HEK293 (cell line): Measurements from ENCODE around the gene RPS27A.

Experiments
- CTCF ChIA-PET: fragments of 350-600 bp; formaldehyde crosslinking; extraction: SDS; loops from one replicate; lab custom pipeline; 2021; ENCODE audit warnings: antibody characterized with exemption; lab: Yijun Ruan, JAX
- POLR2A ChIA-PET: fragments of 300-600 bp; formaldehyde crosslinking; extraction: SDS; loops from one replicate; lab custom pipeline; 2020; ENCODE audit warnings: antibody characterized with exemption, inconsistent platforms; lab: Yijun Ruan, JAX
- H3K27ac ChIP-seq: fragments of 200-500 bp; sonication (Bioruptor generic); 2 replicates; pipeline ENCODE4 v1.5.1; 2014; ENCODE audit warnings: low read depth, low read length, control low read depth, inconsistent platforms; ENCODE audit errors: extremely low read depth
- H3K36me3 ChIP-seq, 2 experiments: fragments of 200-500 bp in 1 of 2; sonication (Bioruptor generic) in 1 of 2; 1 replicate in 1 of 2; 2 replicates in 1 of 2; pipeline ENCODE4 v1.5.1; 2014 to 2017; ENCODE audit warnings: inconsistent platforms in 2 of 2, low read length in 2 of 2; ENCODE audit not compliant: control insufficient read depth in 2 of 2, insufficient read depth in 1 of 2
- H3K4me1 ChIP-seq: fragments of 200-500 bp; sonication (Bioruptor generic); 2 replicates; pipeline ENCODE4 v1.5.1; 2014; ENCODE audit warnings: mild to moderate bottlenecking, low read length, inconsistent platforms; ENCODE audit not compliant: control insufficient read depth, insufficient read depth
- H3K4me3 ChIP-seq: 2 replicates; pipeline ENCODE4 v1.5.1; 2011; ENCODE audit warnings: low read depth, mild to moderate bottlenecking, control low read depth, low read length, moderate library complexity
- H3K9me3 ChIP-seq: fragments of 200-500 bp; sonication (Bioruptor generic); 2 replicates; pipeline ENCODE4 v1.5.1; 2014; ENCODE audit warnings: low read depth, low read length, inconsistent platforms; ENCODE audit not compliant: control insufficient read depth, insufficient read depth
- GLI2 ChIP-seq: fragments of 450-650 bp; formaldehyde crosslinking; IDR thresholded peaks from 2 replicates; pipeline ENCODE4; 2017; ENCODE audit warnings: missing biosample characterization, missing genetic modification characterization, low read depth, borderline replicate concordance
- GLI4 ChIP-seq: fragments of 450-650 bp; formaldehyde crosslinking; IDR thresholded peaks from 2 replicates; pipeline ENCODE4 v1.5.1; 2016; ENCODE audit warnings: missing biosample characterization, missing genetic modification characterization
- HOXD13 ChIP-seq: sonication (generic); formaldehyde crosslinking; IDR thresholded peaks from 2 replicates; pipeline ENCODE4 v1.8.0; 2022; ENCODE audit warnings: missing genetic modification reagents, borderline replicate concordance
- KLF17 ChIP-seq: fragments of 450-650 bp; formaldehyde crosslinking; IDR thresholded peaks from 2 replicates; pipeline ENCODE4 v1.5.1; 2016; ENCODE audit warnings: missing biosample characterization, missing genetic modification characterization
- SP2 ChIP-seq: fragments of 450-650 bp; formaldehyde crosslinking; IDR thresholded peaks from 2 replicates; pipeline ENCODE4 v1.5.1; 2016; ENCODE audit warnings: missing biosample characterization, missing genetic modification characterization
- TRIM28 ChIP-seq: IDR thresholded peaks from 2 replicates; pipeline ENCODE4 v1.6.1; 2011; ENCODE audit warnings: low read length, control low read depth, borderline replicate concordance
- ZBTB8A ChIP-seq: fragments of 450-650 bp; formaldehyde crosslinking; IDR thresholded peaks from 2 replicates; pipeline ENCODE4 v1.5.1; 2016; ENCODE audit warnings: missing biosample characterization, missing genetic modification characterization
- ZFP37 ChIP-seq: fragments of 450-650 bp; formaldehyde crosslinking; IDR thresholded peaks from 2 replicates; pipeline ENCODE4 v1.5.1; 2016; ENCODE audit warnings: missing biosample characterization, missing genetic modification characterization
- ZIC2 ChIP-seq: fragments of 450-650 bp; formaldehyde crosslinking; IDR thresholded peaks from 2 replicates; pipeline ENCODE4 v1.5.1; 2016; ENCODE audit warnings: missing biosample characterization, missing genetic modification characterization
- ZNF133 ChIP-seq: fragments of 450-650 bp; formaldehyde crosslinking; IDR thresholded peaks from 2 replicates; pipeline ENCODE4 v1.5.1; 2016; ENCODE audit warnings: missing biosample characterization, missing genetic modification characterization
- ZNF146 ChIP-seq: fragments of 450-650 bp; formaldehyde crosslinking; IDR thresholded peaks from 2 replicates; pipeline ENCODE4 v1.5.1; 2016; ENCODE audit warnings: missing biosample characterization, missing genetic modification characterization
- ZNF157 ChIP-seq: fragments of 450-650 bp; formaldehyde crosslinking; IDR thresholded peaks from 2 replicates; pipeline ENCODE4 v1.5.1; 2016; ENCODE audit warnings: missing biosample characterization, missing genetic modification characterization
- ZNF175 ChIP-seq: fragments of 450-650 bp; formaldehyde crosslinking; IDR thresholded peaks from 2 replicates; pipeline ENCODE4 v1.5.1; 2016; ENCODE audit warnings: missing biosample characterization, missing genetic modification characterization
- ZNF19 ChIP-seq: fragments of 450-650 bp; formaldehyde crosslinking; IDR thresholded peaks from 2 replicates; pipeline ENCODE4; 2016; ENCODE audit warnings: missing biosample characterization, missing genetic modification characterization, low read depth
- ZNF214 ChIP-seq: fragments of 450-650 bp; formaldehyde crosslinking; IDR thresholded peaks from 2 replicates; pipeline ENCODE4 v1.5.1; 2017; ENCODE audit warnings: missing biosample characterization, mild to moderate bottlenecking, missing genetic modification characterization, borderline replicate concordance
- ZNF239 ChIP-seq: fragments of 450-650 bp; formaldehyde crosslinking; IDR thresholded peaks from 2 replicates; pipeline ENCODE4 v1.5.1; 2016; ENCODE audit warnings: missing biosample characterization, missing genetic modification characterization
- ZNF248 ChIP-seq: fragments of 450-650 bp; formaldehyde crosslinking; IDR thresholded peaks from 2 replicates; pipeline ENCODE4 v1.5.1; 2017; ENCODE audit warnings: missing biosample characterization, missing genetic modification characterization
- ZNF324 ChIP-seq: fragments of 450-650 bp; formaldehyde crosslinking; IDR thresholded peaks from 2 replicates; pipeline ENCODE4 v1.5.1; 2016; ENCODE audit warnings: missing biosample characterization, missing genetic modification characterization
- ZNF423 ChIP-seq: fragments of 450-650 bp; formaldehyde crosslinking; IDR thresholded peaks from 2 replicates; pipeline ENCODE4 v1.5.1; 2016; ENCODE audit warnings: missing biosample characterization, missing genetic modification characterization
- ZNF514 ChIP-seq: fragments of 450-650 bp; formaldehyde crosslinking; IDR thresholded peaks from 2 replicates; pipeline ENCODE4 v1.5.1; 2016; ENCODE audit warnings: missing biosample characterization, missing genetic modification characterization
- ZNF747 ChIP-seq: fragments of 450-650 bp; formaldehyde crosslinking; IDR thresholded peaks from 2 replicates; pipeline ENCODE4 v1.5.1; 2016; ENCODE audit warnings: missing biosample characterization, missing genetic modification characterization
- ZNF830 ChIP-seq: fragments of 450-650 bp; IDR thresholded peaks from 2 replicates; pipeline ENCODE4 v1.5.0; 2018; ENCODE audit warnings: missing biosample characterization, missing genetic modification characterization, low read depth, mild to moderate bottlenecking, moderate library complexity
- TF ChIP-seq, protein P1 (sequence below): fragments of 450-650 bp; formaldehyde crosslinking; IDR thresholded peaks from 2 replicates; pipeline ENCODE4 v1.5.1; 2016; ENCODE audit warnings: missing biosample characterization, missing genetic modification characterization
- TF ChIP-seq, protein P2 (sequence below): fragments of 450-650 bp; formaldehyde crosslinking; IDR thresholded peaks from 2 replicates; pipeline ENCODE4 v1.5.1; 2017; ENCODE audit warnings: missing biosample characterization, missing genetic modification characterization
- TF ChIP-seq, protein P3 (sequence below): fragments of 450-650 bp; formaldehyde crosslinking; IDR thresholded peaks from 2 replicates; pipeline ENCODE4 v1.5.1; 2016; ENCODE audit warnings: missing biosample characterization, missing genetic modification characterization
- TF ChIP-seq, protein P4 (sequence below): fragments of 450-650 bp; formaldehyde crosslinking; IDR thresholded peaks from 2 replicates; pipeline ENCODE4 v1.5.1; 2017; ENCODE audit warnings: missing biosample characterization, missing genetic modification characterization

RPS27A gene

DNA sequence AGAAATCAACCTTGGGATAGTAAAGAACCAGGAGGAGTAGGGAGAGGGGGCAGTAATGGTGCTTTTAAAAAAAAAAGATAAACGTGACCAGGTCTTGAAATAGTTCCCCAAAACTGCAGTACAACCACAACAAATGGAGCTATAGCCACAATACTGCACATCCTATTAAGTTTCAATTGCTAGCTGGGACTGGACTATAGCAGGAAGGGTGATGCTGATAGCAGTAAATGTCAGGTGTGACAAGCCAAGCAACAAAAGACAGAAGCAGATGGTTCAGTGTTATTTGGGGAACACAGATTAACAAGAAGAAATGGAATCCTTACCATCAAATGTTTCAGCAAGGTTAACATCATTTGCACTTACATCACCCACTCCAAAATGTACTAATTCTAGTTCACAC, 10.1 kb downstream of the RPS27A start:
- Histone ChIP-seq H3K36me3 (peaks cover 53 to 62% of the 10 kb centered on the region in 2 experiments), H3K4me3 (no peak overlapping the region), H3K4me1 (no peaks in the 10 kb centered on the region), H3K27ac (no peak overlapping the region), H3K9me3 (no peaks in the 10 kb centered on the region)
- TF ChIP-seq ZNF133 (tag by site-specific recombination) (no peak), GLI2 (tag by site-specific recombination) (no peak), ZNF830 (tag by site-specific recombination) (no peak), ZFP37 (tag by site-specific recombination) (no peak), ZBTB8A (no peak), ZNF423 (no peak), ZIC2 (tag by site-specific recombination) (no peak), ZNF239 (tag by site-specific recombination) (no peak), ZNF175 (tag by site-specific recombination) (no peak), ZNF19 (no peak), TRIM28 (no peak)
- TF ChIP-seq, protein P1, sequence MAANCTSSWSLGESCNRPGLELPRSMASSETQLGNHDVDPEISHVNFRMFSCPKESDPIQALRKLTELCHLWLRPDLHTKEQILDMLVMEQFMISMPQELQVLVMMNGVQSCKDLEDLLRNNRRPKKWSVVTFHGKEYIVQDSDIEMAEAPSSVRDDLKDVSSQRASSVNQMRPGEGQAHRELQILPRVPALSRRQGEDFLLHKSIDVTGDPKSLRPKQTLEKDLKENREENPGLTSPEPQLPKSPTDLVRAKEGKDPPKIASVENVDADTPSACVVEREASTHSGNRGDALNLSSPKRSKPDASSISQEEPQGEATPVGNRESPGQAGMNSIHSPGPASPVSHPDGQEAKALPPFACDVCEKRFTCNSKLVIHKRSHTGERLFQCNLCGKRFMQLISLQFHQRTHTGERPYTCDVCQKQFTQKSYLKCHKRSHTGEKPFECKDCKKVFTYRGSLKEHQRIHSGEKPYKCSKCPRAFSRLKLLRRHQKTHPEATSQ (tag by site-specific recombination), result no peak
- TF ChIP-seq, protein P2, sequence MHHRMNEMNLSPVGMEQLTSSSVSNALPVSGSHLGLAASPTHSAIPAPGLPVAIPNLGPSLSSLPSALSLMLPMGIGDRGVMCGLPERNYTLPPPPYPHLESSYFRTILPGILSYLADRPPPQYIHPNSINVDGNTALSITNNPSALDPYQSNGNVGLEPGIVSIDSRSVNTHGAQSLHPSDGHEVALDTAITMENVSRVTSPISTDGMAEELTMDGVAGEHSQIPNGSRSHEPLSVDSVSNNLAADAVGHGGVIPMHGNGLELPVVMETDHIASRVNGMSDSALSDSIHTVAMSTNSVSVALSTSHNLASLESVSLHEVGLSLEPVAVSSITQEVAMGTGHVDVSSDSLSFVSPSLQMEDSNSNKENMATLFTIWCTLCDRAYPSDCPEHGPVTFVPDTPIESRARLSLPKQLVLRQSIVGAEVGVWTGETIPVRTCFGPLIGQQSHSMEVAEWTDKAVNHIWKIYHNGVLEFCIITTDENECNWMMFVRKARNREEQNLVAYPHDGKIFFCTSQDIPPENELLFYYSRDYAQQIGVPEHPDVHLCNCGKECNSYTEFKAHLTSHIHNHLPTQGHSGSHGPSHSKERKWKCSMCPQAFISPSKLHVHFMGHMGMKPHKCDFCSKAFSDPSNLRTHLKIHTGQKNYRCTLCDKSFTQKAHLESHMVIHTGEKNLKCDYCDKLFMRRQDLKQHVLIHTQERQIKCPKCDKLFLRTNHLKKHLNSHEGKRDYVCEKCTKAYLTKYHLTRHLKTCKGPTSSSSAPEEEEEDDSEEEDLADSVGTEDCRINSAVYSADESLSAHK (tag by site-specific recombination), result no peak
- TF ChIP-seq, protein P3, sequence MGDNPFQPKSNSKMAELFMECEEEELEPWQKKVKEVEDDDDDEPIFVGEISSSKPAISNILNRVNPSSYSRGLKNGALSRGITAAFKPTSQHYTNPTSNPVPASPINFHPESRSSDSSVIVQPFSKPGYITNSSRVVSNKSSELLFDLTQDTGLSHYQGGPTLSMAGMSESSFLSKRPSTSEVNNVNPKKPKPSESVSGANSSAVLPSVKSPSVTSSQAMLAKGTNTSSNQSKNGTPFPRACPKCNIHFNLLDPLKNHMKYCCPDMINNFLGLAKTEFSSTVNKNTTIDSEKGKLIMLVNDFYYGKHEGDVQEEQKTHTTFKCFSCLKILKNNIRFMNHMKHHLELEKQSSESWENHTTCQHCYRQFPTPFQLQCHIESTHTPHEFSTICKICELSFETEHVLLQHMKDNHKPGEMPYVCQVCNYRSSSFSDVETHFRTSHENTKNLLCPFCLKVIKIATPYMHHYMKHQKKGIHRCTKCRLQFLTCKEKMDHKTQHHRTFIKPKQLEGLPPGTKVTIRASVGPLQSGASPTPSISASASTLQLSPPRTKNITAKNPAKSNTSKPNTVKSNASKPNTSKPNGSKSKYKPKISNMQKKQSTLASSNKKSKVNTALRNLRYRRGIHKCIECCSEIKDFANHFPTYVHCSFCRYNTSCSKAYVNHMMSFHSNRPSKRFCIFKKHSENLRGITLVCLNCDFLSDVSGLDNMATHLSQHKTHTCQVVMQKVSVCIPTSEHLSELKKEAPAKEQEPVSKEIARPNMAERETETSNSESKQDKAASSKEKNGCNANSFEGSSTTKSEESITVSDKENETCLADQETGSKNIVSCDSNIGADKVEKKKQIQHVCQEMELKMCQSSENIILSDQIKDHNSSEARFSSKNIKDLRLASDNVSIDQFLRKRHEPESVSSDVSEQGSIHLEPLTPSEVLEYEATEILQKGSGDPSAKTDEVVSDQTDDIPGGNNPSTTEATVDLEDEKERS (tag by site-specific recombination), result no peak
- ChIA-PET CTCF (interaction anchor here (0.6 kb wide), 1 partner anchor 410 kb away, joined by 3 read pairs; no protein-coding TSS in a partner anchor), POLR2A (no interaction called here)

DNA sequence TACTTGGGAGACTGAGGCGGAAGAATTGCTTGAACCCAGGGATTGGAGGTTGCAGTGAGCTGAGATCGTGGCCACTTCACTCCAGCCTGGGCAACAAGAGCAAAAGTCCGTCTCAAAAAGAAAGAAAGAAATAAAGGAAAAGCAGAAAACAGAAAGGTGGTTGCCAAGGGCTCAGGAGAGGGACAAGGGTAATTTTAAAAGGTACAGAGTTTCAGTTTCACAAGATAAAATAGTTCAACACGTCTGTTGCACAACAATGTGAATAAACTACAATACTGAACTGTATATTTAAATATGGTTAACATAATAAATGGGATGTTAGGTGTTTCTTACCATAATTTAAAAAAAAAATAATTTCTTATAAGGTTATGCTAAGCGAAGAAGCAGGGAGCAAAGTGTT, 12.9 kb downstream of the RPS27A start:
- Histone ChIP-seq H3K36me3 (peaks cover 67% of the 10 kb centered on the region in 2 experiments), H3K4me1 (no peaks in the 10 kb centered on the region), H3K9me3 (no peaks in the 10 kb centered on the region), H3K27ac (no peak overlapping the region), H3K4me3 (no peak overlapping the region)
- CTCF ChIA-PET, result no interaction called here
- POLR2A ChIA-PET, result no interaction called here
- TF ChIP-seq ZNF157 (tag by site-specific recombination), result no peak
- no peak for TF ChIP-seq ZNF747 (tag by site-specific recombination)
- TF ChIP-seq ZNF514 (tag by site-specific recombination), result no peak
- no peak for TF ChIP-seq KLF17 (tag by site-specific recombination)
- no peak for TF ChIP-seq ZFP37 (tag by site-specific recombination)
- no peak for TF ChIP-seq GLI4 (tag by site-specific recombination)
- no peak for TF ChIP-seq ZNF248 (tag by site-specific recombination)
- no peak for TF ChIP-seq ZNF146 (tag by site-specific recombination)
- no peak for TF ChIP-seq ZNF214
- TF ChIP-seq SP2 (tag by site-specific recombination), result no peak
- TF ChIP-seq, protein P4, sequence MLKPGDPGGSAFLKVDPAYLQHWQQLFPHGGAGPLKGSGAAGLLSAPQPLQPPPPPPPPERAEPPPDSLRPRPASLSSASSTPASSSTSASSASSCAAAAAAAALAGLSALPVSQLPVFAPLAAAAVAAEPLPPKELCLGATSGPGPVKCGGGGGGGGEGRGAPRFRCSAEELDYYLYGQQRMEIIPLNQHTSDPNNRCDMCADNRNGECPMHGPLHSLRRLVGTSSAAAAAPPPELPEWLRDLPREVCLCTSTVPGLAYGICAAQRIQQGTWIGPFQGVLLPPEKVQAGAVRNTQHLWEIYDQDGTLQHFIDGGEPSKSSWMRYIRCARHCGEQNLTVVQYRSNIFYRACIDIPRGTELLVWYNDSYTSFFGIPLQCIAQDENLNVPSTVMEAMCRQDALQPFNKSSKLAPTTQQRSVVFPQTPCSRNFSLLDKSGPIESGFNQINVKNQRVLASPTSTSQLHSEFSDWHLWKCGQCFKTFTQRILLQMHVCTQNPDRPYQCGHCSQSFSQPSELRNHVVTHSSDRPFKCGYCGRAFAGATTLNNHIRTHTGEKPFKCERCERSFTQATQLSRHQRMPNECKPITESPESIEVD (tag by site-specific recombination), result no peak
- no peak for TF ChIP-seq ZNF324
- TF ChIP-seq HOXD13, result no peak
